Thyroid gland (tissue), 4 donors: Measurements from ENCODE around the gene ADAM8. TPM values are rescaled to one million over a fixed set of nuclear protein-coding genes. Genes with fewer than 3 reads are reported as not detected.
A peak's percentile ranks its signal among the peaks of the same experiment; 100 is the strongest.

ENCODE experiments used
- DNase-seq, 2 donors: peaks; one replicate each; pipeline ENCODE4 v3.0.0-alpha.2; 2019
- H3K27ac ChIP-seq, 3 donors: fragments of 200-600 bp; sonication (generic); 1 replicate in 2 of 3; 2 replicates in 1 of 3; pipeline ENCODE4 v1.5.1; 2016 to 2019; ENCODE audit warnings: mild to moderate bottlenecking in 1 of 3, moderate library complexity in 1 of 3
- H3K27me3 ChIP-seq: fragments of 200-600 bp; sonication (generic); one replicate; pipeline ENCODE4 v1.5.1; 2019
- H3K36me3 ChIP-seq, 2 donors: fragments of 200-600 bp; sonication (generic); one replicate each; pipeline ENCODE4 v1.5.1; 2016 to 2019
- H3K4me1 ChIP-seq, 2 donors: fragments of 200-600 bp; sonication (generic); one replicate each; pipeline ENCODE4 v1.5.1; 2017 to 2019
- H3K4me3 ChIP-seq, 3 donors: fragments of 200-600 bp; sonication (generic); replicated peaks in 1 of 3; 1 replicate in 2 of 3; 2 replicates in 1 of 3; pipeline ENCODE4 v1.5.1; 2016; ENCODE audit warnings: mild to moderate bottlenecking in 1 of 3
- H3K9me3 ChIP-seq: fragments of 200-600 bp; sonication (generic); one replicate; pipeline ENCODE4 v1.5.1; 2017
- POLR2A ChIP-seq, 2 donors: fragments of 450-650 bp; IDR thresholded peaks; one replicate each; pipeline ENCODE4 v1.6.1; 2017; ENCODE audit warnings: antibody characterized with exemption in 2 of 2, mild to moderate bottlenecking in 2 of 2, moderate library complexity in 1 of 2
- WGBS, 2 donors: methylation state at CpG; one replicate each; pipeline ENCODE4 v1.1.5; 2017; 5-methylcytosine and 5-hydroxymethylcytosine counted together
- intact Hi-C: fragments of 100-400 bp; cut with DNase I; formaldehyde crosslinking; loops from one replicate; pipeline ENCODE4 v1.15.1; 2023
- total RNA-seq, 4 donors: library from RNA; depleted of rRNA; stranded (reverse); fragments of >200 nt; gene quantifications; one replicate each; pipeline ENCODE4 v1.2.3, GENCODE V29; 2016
- TF ChIP-seq, protein P1 (sequence below), 6 experiments: fragments of 200-600 bp in 3 of 6; fragments of 450-650 bp in 3 of 6; sonication (generic) in 3 of 6; IDR thresholded peaks; one replicate each; pipeline ENCODE4 v1.5.1; 2016 to 2019; ENCODE audit warnings: antibody characterized with exemption in 6 of 6, mild to moderate bottlenecking in 2 of 6, inconsistent platforms in 1 of 6, moderate library complexity in 1 of 6

The ADAM8 gene
- total RNA-seq, 4 donors from 2014 or later, result 1.6 to 9.8 (median 2.6) TPM

DNA sequence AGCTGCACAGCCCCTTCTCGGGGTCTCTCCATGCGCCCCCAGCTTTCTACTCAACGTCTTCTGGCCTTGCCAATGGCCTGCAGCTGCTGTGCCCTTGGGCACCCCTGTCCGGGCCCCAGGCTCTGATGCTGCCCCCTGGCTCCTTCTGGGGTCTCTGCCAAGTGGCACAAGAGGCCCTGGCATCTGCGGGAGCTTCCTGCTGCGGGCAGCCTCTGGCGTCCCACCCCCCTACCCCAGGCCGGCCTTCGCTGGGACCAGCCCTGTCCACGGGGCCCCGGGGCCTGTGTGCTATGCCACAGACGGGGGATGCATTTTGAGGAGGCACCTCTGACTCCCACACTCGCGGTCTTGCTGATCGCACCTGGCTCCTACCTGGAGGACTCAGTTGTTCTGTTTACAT is 36.7 kb downstream of the ADAM8 start:
- H3K4me1 ChIP-seq, result peaks cover 23 to 34% of the 10 kb centered on the region in 2 donors
- WGBS, 2 donors, result 77% methylated on average over 11 to 12 of the region's 15 CpGs
- no peak overlapping the region for H3K4me3 ChIP-seq
- intact Hi-C loops, result no loop called here
- peaks cover 27% of the 10 kb centered on the region for H3K27me3 ChIP-seq
- no peaks in the 10 kb centered on the region for H3K9me3 ChIP-seq
- DNase-seq, result no peak
- TF ChIP-seq POLR2A (IDR thresholded peaks at IDR 0.05), result no peak
- TF ChIP-seq, protein P1, sequence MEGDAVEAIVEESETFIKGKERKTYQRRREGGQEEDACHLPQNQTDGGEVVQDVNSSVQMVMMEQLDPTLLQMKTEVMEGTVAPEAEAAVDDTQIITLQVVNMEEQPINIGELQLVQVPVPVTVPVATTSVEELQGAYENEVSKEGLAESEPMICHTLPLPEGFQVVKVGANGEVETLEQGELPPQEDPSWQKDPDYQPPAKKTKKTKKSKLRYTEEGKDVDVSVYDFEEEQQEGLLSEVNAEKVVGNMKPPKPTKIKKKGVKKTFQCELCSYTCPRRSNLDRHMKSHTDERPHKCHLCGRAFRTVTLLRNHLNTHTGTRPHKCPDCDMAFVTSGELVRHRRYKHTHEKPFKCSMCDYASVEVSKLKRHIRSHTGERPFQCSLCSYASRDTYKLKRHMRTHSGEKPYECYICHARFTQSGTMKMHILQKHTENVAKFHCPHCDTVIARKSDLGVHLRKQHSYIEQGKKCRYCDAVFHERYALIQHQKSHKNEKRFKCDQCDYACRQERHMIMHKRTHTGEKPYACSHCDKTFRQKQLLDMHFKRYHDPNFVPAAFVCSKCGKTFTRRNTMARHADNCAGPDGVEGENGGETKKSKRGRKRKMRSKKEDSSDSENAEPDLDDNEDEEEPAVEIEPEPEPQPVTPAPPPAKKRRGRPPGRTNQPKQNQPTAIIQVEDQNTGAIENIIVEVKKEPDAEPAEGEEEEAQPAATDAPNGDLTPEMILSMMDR (IDR thresholded peaks at IDR 0.05), result no peak
- H3K36me3 ChIP-seq, result no peaks in the 10 kb centered on the region
- H3K27ac ChIP-seq, result no peak overlapping the region

DNA sequence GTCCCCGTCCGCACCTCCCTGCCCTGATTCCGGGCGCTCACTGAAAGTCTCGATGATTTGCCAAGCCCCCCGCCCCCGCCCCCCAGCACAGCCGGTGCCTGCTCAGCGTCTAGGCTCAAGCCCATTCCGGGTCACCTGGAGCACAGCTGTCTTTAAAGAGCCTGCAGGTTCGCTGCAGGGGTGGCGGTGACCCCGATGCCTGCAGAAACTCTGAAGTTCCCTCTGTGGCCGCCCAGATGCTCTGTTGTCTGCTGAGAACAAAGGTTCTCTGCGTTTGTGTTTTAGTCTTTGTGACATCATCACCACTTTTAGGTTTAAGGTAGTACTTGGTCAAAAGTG is 38.2 kb downstream of the ADAM8 start:
- intact Hi-C loops, result no loop called here
- H3K4me1 ChIP-seq, result peaks cover 23 to 34% of the 10 kb centered on the region in 2 donors
- H3K27me3 ChIP-seq, result peaks cover 27% of the 10 kb centered on the region
- H3K4me3 ChIP-seq, result no peak overlapping the region
- TF ChIP-seq POLR2A (IDR thresholded peaks at IDR 0.05), result no peak
- TF ChIP-seq, protein P1 (IDR thresholded peaks at IDR 0.05), result no peak
- WGBS, 2 donors, result 57 to 66% methylated on average over 12 to 14 of the region's 15 CpGs
- H3K27ac ChIP-seq, result no peak overlapping the region
- no peak for DNase-seq
- H3K36me3 ChIP-seq, result no peaks in the 10 kb centered on the region
- H3K9me3 ChIP-seq, result no peaks in the 10 kb centered on the region

DNA sequence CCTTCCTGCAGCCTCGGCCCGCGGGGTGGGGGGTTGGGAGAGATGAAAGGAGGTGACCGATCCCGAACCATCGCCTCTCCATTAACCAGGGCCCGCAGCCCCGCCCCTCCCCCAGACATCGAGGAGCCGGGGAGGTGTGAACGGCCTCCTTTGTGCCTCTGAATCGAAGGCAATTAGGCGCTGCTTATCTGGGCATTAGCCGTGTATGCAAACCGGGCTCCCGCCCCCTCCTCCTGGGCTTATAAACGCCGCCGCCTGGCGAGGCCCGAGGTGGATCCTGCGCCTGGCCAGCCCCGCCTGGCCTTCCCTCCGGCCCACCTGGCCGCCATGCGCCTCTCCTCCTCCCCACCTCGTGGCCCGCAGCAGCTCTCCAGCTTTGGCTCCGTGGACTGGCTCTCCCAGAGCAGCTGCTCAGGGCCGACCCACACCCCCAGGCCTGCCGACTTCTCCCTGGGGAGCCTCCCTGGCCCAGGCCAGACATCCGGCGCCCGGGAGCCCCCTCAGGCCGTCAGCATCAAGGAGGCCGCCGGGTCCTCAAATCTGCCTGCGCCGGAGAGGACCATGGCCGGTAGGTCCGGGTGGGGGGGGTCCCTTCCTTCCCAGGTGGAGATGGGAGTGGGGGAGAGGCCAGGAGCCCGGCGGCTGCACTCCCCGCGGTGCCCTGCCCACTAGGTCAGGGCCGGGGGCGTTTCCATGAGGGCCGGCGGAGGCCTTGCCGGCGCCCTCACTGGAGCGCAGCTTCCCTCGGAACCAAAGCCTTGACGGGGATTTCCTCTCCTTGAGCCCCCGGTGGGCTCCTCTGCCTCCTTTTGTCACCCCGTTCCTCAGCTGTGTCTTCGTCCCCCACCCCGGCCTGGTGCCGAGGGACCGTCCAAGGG is 38.8 kb downstream of the ADAM8 start, which contains the start of gene VENTX:
Gene VENTX (plus strand): TSS at position 268 of the 878 bp plus-strand sequence. CDS start 60 bp downstream, at position 328.
- DNase-seq, result no peak
- H3K27me3 ChIP-seq, result peaks cover 27% of the 10 kb centered on the region
- H3K27ac ChIP-seq, result no peak within 1 kb of the TSS
- H3K4me3 ChIP-seq, result peak within 1 kb of the TSS in 1 of 3 donors; percentile 21
- 19 to 32% methylated on average over 21 to 22 of the region's 60 CpGs for WGBS, 2 donors
- no peaks in the 10 kb centered on the region for H3K9me3 ChIP-seq
- H3K36me3 ChIP-seq, result no peaks in the 10 kb centered on the region
- intact Hi-C loops, result no loop called here
- H3K4me1 ChIP-seq, result peaks cover 23 to 34% of the 10 kb centered on the region in 2 donors
- TF ChIP-seq POLR2A (IDR thresholded peaks at IDR 0.05), result no peak

DNA sequence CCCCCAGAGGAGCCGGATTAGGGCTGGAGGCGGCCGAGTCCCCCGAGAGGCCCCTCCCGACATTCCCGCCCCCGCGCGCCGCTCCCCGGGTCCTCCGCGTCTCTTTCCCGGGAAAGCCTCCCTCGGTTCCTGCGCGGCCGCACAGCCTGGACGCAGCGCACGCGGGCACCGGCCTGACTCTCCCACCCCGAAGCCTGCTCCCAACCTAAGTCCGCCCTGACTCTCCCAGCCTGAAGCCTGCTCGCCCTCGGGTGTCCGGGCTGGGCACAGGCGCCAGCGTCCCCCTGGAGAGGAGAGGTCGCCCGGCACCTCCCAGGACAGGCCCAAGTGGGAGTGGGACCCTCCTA is 39.5 kb downstream of the ADAM8 start:
- TF ChIP-seq, protein P1 (IDR thresholded peaks at IDR 0.05), result no peak
- TF ChIP-seq POLR2A (IDR thresholded peaks at IDR 0.05), result no peak
- H3K27ac ChIP-seq, result no peak overlapping the region
- peaks cover 27% of the 10 kb centered on the region for H3K27me3 ChIP-seq
- H3K36me3 ChIP-seq, result no peaks in the 10 kb centered on the region
- peaks cover 23 to 34% of the 10 kb centered on the region in 2 donors for H3K4me1 ChIP-seq
- intact Hi-C loops, result no loop called here
- no peak overlapping the region for H3K4me3 ChIP-seq
- H3K9me3 ChIP-seq, result no peaks in the 10 kb centered on the region
- 1 to 6% methylated on average over 10 to 24 of the region's 32 CpGs for WGBS, 2 donors
- no peak for DNase-seq

DNA sequence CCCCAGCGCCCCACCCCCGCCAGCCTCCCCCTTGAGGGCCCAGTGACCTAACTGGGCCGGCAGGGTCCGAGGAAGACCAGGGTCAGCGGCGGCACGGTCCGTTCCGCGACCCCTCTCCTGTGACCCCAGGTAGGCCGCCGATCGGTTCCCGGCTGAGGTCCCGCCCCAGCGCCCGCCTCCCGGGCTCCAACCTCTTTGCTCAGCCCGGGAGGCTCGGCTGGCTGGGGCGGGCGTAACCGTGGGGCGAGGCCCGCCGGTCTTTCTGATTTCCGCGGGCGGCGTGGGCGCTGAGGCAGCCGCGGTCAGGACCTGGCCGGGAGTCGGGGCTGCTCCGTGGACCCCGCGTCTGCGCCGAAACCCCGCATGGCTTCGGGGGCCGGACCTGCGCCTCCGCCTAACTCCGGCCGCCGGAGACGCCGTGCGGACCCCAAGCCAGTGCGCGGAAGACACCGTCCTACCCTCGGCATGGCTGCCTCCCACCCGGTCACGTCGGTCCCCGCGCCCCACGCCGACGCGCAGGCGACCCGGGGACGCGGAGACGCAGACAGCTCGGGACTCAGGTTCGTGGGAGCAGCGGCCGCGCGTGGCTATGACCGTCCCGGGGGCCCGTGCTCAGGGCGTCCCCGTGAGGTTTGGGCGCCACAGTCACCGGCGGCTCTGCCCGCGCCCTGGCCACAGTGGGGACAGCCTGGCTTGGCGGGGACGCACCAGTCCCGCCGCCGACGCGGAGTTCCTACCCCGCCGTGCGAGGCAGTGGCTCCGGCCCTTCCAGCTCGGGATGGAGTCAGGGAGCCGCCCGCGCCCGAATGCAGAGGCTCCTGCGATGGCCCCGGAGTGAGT is 40.0 kb downstream of the ADAM8 start:
- H3K9me3 ChIP-seq, result no peaks in the 10 kb centered on the region
- peak overlapping the region in 1 of 3 donors; percentile 21 for H3K4me3 ChIP-seq
- H3K36me3 ChIP-seq, result no peaks in the 10 kb centered on the region
- no peak for TF ChIP-seq POLR2A (IDR thresholded peaks at IDR 0.05)
- TF ChIP-seq, protein P1 (IDR thresholded peaks at IDR 0.05), result no peak
- 1 to 20% methylated on average over 2 to 14 of the region's 103 CpGs for WGBS, 2 donors
- peaks cover 27% of the 10 kb centered on the region for H3K27me3 ChIP-seq
- H3K4me1 ChIP-seq, result peaks cover 23 to 34% of the 10 kb centered on the region in 2 donors
- DNase-seq, result no peak
- no peak overlapping the region for H3K27ac ChIP-seq
- intact Hi-C loops, result no loop called here
